ENCODE data around the gene OVCA2.

DNA sequence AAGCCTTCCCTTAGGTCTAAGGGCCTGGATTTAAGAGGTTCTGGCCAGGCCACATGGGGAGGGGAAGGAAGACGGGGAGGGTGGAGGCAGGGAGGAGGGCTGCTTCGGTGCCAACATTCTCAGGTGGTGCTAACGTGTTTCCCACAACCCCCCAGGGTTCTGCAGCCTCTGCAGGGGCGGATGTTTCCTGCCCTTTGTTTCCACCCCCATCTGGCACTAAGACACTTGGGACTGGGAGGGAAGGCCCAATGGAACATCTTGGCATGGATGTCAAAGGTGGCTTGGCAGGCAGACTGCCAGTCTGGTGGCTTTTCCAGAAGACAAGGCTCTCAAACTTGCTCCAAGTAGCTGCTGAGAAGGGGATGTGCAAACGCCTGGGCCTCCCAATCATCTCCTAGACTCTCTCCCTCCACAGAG is 25.8 kb downstream of the OVCA2 start:
- TF ChIP-seq POLR2AphosphoS5 (IDR thresholded peaks at IDR 0.05) = no peak
- TF ChIP-seq, protein P1, sequence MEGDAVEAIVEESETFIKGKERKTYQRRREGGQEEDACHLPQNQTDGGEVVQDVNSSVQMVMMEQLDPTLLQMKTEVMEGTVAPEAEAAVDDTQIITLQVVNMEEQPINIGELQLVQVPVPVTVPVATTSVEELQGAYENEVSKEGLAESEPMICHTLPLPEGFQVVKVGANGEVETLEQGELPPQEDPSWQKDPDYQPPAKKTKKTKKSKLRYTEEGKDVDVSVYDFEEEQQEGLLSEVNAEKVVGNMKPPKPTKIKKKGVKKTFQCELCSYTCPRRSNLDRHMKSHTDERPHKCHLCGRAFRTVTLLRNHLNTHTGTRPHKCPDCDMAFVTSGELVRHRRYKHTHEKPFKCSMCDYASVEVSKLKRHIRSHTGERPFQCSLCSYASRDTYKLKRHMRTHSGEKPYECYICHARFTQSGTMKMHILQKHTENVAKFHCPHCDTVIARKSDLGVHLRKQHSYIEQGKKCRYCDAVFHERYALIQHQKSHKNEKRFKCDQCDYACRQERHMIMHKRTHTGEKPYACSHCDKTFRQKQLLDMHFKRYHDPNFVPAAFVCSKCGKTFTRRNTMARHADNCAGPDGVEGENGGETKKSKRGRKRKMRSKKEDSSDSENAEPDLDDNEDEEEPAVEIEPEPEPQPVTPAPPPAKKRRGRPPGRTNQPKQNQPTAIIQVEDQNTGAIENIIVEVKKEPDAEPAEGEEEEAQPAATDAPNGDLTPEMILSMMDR (IDR thresholded peaks at IDR 0.05) = no peak

Data from suprapubic skin (tissue), 3 donors.